ENCODE data around the gene CTBP1. TPM values are rescaled to one million over a fixed set of nuclear protein-coding genes. Genes with fewer than 3 reads are reported as not detected.
"Not testable (repeated sequence)": the region's sequence is repeated elsewhere in the genome, so short reads cannot be mapped to it uniquely, and the experiment has no call there.

CTBP1 gene
- polyA plus RNA-seq, 5 donors = 81.1 to 178 (median 115) TPM

DNA sequence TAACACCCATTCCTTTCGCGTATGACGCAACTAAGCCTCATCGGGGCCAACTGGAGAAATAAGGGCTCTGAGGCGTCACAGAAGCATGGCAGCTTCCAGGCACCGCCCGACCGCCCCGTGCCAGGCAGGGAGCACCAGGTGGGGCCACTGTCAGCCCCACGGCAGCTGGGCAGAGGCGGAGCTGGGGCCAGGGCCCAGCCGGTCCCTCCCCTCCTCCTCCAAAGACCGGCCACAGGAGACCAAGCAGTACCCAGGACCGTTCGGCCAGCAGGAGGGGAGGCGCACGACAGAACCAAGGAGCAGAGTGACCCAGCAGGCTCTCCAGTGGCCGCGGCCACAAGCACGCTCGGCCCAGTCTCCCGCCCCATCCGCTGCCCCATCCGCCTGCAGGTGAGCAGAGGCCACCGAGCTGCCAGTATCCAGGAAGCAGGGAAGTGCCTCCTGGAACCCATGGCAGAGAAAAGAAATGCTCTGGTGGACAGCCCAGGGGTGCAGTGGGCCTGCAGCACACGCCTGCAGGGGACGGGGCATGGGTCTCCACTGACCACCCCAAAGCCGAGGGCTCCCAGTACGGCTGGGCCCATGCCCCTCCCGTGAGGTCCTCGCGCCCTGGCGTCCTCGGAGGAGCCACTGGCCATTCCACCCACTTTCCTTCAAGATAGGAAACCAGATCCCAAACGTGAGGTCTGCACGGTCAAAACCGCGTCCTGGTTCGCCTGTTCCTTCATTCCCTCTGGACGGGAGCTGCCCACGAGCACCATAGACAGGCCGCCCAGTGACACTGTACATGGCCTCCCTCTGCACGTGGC, 9.6 kb downstream of the CTBP1 start:
- DNase-seq = no peak

DNA sequence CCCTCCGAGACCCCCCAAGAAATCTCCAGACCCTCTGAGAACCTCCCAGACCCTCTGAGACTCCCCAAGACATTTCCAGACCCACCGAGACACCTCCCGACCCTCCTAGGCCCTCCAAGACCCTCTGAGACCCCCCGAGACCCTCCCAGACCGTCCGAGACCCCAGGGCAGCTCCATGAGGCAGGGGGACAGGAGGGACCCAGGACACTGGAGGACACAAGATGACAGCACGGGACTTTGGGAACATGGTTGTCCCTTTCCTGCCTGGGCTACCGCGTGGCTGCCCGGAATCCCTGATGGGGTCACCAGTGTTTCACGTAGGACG, 10.3 kb downstream of the CTBP1 start:
- no peak for DNase-seq

DNA sequence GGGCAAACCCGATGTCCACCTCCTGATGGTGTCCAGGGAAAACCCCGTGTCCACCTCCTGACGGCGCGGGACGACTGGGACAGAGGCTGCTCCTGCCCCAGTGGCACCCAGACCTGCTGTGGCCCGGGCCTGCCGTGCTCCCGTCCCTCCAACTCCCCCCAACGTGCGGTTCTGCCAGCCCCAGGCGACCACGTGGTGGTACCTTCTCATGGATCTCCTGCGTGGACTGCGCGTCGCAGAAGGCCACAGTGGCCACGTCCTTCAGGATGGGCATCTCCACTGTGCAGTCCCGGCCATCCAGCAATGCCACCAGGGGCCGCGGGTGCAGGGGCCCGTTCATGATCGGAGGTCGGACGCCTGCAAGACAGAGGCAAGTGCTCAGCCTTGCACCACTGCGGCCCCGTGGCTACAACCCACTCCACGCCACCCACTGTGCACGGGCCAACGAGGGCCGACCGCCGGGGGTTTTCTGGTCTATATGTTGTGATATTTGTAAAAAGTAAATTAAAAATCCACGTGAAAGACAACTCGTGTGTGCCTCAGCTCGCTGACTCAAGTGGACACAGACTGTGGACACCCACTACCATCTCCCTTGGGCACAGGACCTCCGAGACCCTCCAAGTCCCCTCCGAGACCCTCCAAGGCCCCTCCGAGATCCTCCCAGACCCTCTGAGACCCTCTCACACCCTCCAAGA, 10.8 kb downstream of the CTBP1 start:
- no peak for DNase-seq

DNA sequence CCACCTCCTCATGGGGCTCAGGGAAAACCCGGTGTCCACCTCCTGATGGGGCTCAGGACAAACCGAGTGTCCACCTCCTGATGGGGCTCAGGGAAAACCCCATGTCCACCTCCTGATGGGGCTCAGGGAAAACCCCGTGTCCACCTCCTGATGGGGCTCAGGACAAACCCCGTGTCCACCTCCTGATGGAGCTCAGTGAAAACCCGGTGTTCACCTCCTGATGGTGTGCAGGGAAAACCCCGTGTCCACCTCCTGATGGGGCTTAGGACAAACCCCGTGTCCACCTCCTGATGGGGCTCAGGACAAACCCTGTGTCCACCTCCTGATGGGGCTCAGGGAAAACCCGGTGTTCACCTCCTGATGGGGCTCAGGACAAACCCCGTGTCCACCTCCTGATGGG, 11.7 kb downstream of the CTBP1 start:
- not testable (repeated sequence) for DNase-seq

DNA sequence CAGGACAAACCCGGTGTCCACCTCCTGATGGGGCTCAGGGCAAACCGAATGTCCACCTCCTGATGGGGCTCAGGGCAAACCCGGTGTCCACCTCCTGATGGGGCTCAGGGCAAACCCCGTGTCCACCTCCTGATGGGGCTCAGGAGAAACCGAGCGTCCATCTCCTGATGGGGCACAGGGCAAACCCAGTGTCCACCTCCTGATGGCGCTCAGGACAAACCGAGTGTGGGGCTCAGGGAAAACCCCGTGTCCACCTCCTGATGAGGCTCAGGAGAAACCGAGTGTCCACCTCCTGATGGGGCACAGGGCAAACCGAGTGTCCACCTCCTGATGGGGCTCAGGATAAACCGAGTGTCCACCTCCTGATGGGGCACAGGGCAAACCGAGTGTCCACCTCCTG, 12.1 kb downstream of the CTBP1 start:
- not testable (repeated sequence) for DNase-seq

DNA sequence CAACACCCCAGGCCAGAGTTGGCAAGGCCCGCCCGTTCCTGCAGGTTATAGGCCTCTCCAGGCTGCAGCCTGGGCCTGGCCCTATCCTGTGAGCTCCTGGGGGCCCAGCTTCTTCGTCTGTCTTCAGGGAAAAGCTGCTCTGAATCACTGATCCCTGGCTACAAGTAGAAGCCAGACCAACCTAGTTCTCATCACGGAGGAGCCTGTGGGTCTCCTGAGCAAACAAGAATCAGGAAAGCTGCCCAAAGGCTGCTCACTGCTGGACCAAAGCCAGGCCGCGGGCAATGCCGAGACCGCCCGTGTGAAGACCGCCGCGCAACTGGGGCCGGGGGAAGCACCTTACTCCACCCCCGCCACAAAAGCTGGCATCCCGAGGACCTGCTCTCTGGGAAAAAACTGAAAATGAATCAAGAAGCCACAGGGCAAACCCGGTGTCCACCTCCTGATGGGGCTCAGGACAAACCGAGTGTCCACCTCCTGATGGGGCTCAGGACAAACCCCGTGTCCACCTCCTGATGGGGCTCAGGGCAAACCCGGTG, 12.8 kb downstream of the CTBP1 start:
- DNase-seq = no peak

DNA sequence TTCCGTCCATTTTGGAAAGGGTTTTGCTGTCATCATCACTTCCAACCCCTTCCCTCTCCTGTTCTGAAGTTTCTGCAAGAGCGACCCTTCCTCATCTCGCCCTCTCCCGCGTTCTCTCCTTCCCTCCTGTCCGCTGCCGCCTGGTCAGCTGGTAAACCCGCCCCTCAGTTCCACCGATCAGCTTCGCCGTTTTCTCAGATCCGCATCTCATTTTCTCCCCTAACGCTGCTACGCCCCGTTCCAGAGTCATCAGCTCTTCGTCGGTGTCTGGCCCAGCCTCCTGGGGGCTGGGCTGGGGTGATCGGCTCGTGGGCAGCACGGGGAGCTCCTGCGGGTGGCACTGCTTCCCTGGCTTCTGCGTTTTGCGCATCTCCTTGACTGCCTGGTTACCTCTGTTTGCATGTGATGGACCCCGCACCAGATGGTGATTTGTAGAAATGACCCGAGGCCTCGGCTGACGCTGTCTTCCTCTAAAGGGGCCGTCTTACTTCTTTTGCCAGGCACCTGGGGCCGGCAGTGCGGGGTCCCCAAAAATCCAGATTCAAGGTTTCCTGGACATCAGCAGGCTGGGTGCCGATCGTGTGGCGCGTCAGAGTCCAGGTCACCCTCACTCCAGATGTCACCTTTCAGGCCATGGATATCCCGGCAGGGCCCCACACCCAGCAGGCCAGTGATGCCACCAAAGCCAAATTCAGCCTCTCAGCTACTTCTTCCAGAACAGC, 13.4 kb downstream of the CTBP1 start:
- DNase-seq = no peak

DNA sequence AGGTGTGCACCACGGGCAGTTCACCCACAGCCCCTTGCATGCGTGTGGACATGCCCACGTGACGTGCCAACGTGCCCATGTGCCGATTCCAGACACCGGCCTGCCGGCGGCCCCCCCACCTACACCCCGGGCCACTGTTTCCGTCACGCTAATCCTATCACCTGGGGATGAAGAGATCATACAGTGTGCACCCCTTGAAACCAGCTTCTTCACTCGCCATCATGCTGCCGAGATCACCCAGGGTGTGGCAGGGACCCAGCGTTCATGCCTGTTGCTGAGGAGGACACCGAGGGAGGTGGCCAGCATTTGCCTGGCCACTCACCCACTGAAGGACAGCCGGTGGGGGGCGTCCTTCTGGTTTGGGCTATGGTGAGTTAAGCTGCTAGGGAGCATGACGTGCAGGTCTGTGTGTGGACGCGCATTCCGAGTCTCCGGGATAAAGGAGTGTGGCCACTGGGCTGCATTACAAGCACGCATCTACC, 14.1 kb downstream of the CTBP1 start:
- DNase-seq = no peak

DNA sequence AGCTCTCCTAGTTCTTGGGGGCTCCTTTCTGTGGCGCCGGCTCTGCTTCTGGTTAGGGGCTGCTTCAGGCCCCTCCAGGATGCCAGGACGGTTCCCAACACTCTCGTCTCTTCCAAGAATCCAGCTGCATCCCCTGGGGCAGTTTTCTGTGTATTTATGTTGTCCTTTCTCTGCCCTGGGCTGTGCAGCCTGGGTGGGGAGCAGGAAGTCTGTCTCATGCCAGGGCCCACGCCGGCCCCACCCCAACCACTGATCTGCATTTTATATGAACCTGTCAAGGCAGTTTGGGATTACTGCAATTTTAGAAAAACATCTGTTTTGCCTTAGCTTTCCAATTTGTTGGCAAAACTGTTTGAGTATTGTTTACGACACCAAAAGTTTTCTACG, 14.6 kb downstream of the CTBP1 start:
- DNase-seq = no peak

DNA sequence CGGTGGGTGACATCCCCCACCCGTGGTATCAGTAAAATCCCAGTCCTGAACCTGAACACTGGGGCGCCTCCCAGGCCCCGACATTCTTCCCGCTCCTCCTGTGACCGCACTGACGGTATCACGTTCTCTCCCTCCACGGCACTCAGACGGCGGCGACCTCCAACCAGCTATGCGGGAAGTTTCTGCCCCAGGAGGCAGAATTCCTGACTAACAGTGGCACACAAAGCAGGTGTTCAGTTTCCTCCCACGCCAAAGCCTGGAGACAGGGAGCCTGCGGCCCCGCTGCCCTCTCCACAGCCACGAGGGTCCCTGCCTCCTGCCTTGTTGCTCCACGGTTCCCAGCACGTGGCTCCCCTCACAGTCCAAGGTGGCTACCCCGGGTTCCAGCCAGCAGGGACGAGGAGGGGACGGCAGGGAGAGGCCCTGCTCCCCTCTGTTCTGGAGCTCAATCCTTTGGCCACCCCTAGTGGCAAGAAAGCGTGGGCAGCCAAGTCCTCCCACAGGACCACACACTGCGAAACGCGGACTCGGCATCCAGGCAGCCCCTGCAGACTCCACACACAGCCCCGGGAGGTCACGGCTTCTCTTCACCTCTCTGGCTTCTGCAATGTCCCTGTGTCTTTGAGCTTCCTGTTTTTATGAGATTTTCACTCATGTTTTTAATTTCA, 15.2 kb downstream of the CTBP1 start:
- peak in 1 of 2 donors; percentile 75 for DNase-seq

DNA sequence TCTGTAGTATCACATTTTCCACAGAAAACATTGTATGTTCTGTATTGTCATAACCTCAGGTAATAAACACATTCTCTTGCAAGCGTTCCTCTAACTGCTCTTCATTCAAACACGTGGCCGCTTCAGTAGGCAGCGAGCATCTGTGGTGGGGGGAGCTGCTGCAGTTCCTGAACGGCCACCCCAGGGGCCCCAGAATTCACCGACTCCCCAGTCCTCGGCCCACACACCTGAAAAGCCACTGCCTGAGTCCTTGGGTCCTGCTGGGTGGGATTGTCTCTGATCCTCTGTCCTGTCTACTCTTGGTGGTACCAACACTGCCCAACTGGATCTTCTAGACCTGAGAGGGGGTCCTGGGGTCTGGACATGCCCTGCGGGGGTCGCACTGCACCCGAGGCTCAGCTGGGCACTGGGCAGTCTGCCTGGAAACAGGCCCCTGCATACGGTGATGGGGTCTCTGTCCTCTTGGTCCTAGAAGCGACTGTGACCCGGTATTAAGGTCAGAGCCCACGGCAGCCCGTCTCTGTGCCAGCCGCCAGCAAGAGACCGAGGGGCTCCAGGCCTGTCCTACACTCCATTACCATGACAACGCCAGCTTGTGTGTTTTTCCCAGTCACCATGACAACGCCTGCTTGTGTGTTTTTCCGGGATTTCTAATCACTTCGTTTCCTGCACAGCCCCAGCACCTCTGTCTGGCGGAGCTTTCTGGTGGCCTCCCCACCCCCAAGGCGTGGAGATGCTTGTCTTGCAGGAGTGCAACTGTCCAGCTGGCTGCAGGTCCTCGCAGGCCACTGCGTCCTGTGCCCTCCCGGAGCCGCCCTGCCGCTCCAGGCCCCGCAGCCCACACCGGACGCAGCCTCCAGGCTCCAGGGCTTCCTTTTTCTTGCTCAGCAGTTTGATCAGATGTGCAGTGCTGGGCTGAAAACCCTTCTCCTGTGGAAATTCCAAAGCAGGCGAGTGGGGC, 16.0 kb downstream of the CTBP1 start:
- peak; percentile 77 to 87 for DNase-seq

DNA sequence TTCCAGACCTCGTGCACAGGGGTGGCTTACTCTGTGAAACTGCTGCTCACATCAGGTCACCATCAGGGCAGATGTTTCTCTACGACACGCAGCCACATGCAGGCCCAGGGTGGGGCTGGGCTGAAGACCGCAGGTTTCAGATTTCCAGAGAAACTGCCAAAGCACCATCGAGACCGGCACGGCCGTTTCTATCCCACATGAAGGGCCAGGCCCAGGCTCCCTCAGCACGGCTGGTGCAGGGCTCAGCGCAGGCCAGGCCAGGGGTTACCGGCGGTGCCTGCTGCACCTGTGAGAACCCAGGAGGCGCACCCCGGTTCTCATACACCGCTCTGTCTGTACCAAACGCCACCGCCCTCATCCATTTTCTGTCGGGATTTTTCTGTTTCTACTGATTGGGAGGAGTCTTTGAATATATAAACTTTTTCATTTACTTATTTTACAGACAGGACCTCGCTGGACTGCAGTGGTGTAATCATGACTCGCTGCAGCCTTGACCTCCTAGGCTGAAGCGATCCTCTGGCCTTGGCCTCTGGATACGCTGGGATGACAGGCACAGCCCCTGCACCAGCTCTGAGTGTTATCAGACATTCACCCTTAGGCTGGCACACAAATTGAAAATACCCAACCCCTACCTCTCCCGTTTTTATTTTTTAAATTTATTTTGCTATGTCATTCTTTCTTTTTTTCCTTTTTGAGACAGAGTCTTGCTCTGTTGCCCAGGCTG, 17.1 kb downstream of the CTBP1 start:
- DNase-seq = no peak

DNA sequence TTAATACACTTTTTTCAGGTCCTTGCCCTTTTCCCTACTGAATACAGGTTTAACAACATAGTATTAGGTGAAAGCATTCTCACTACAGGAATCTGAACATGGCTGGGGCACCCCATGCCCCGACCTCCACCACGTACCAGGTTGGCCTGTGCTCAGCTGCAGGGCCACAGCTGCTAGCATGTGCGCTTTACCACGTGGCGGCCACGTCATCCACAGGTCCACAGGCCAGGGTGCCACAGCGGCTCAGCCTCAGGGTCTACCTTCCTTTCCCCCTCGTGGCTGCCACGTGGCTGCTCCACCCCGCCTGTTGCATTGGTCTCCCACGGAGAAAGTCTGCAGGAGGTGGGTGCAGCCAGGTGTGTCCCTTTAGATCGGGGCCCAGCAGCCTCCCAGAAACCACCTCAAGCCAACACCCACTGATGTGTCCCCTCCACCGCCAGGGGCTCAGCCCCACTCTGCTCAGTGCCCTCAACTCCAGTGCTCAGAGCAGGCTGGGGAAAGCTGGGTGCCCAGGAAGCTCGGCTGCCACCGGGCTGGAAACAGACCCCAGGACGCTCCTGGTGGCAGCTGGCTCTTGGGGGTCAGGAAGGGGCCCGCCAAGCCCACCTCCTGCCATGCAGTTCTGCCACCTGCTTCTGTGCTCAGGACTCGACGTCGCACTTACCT, 17.8 kb downstream of the CTBP1 start:
- no peak for DNase-seq

DNA sequence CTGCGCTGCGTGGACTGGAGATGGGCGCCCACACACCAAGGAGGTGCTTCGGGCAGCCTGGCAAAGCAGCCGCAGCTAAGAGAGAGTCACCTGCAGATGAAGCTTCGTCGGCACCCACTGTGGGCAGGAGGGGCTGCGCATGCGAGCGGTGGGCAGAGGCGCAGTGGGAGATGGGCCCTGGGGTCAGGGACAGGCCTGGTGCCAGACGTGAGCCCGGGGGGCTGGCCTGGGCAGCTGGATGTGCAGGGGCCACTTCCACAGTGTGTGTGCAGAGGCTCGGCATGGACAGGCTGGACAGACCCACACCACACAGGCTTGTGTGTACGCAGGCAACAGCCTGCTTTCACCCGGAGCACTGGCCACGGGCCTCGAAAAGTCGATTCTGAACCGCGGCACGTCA, 18.6 kb downstream of the CTBP1 start:
- no peak for DNase-seq

DNA sequence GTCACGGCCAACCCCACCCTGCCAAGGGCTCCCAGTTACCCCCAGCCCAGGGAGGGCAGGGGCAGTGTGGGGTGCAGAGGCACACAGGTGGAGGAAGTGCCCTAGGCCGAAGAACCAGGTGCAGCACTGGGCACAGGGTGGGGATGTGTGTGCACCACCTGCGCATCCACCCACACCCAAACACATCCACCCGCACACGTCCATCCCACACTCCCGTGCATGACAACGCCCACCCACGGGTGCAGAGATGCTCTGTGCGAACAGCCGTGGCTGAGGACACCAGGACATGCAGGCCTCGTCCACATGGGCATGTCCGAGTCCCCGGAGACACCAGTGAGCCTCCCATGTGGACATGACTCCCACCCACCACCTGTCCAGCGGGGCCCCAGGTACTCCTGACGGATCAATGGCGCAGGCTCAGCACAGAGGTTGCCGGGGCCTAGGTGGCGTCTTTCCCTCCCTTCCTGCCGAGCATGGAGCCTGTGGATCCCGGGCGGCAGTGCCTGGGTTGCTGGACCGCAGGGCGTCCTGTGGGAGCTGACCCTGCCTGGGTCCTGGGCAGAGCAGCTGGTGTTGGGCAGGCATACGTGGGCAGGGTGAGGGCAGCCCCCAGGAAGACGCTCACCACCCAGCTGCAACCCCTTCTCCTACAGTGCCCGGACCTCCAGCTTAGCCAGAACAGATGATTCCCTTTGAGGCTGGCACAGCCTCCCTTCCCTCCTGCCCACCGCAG, 19.6 kb downstream of the CTBP1 start:
- no peak for DNase-seq

DNA sequence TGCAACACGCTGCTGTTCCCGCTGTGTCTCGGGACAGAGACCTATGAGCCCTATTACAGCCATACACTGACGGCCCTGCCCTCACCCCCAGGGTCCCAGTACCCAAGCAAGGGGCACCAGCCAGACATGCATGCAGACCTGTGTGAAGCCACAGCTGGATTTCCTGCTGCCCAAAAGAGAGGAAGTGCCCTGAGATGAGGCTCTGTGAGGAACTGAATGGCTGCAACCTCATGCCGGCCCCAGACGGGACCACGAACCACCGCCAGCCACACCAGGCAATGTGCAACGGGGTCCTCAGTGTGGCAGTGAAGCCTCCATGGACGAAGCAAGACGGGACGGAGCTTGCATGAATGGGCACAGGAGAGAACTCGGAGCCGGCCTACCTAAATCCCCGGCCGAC, 21.1 kb downstream of the CTBP1 start:
- no peak for DNase-seq

DNA sequence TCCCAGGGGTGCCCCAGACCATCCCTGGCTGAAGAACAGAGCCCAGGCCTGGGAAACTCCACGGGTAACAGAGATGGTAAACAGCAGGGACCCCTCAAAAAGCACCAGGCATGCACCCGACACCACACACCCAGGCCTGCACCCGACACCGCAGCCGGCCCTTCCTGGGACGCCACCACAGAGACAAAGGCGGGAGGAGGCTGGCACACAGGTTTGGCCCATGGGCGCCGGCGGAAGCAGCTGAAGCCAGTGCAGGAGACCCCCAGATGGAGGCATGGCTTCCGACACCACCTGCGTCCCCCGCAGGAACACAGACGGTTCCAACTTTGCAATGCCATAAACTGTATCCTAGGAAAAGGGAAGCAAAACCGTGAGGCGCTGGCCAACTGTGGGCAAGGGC, 22.3 kb downstream of the CTBP1 start:
- DNase-seq = no peak

DNA sequence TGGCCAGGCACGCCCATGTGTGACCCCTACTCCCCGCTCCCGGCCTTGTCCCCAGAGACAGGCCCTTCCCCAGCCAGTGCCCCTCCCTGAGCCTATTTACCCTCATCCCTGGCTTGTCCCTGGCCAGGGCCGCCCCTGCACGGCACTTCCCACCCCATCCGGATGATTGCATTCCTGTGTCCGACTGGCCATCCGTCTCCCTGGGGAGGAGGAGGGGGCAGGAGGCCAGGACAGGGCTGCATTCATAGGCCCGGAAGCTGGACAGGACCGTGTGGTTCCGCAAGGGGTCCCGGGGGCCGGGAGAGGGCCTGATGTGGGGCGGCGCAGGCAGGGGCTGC, 22.8 kb downstream of the CTBP1 start:
- no peak for DNase-seq

Data from right lung (tissue), 5 donors.